ENCODE measurements around the gene U2AF2.
A peak's percentile ranks its signal among the peaks of the same experiment; 100 is the strongest.

Gene U2AF2

GRCh38 chr19:55622242-55622969 is 32.4 kb upstream of the U2AF2 start:
- DNase-seq, result no peak

GRCh38 chr19:55623130-55623529 is 31.7 kb upstream of the U2AF2 start:
- no peak for DNase-seq

- DNase-seq, result no peak
Observed at GRCh38 chr19:55623561-55623960, 31.3 kb upstream of the U2AF2 start.

- peak; percentile 87 for DNase-seq
Observed at GRCh38 chr19:55624109-55625003, 30.5 kb upstream of the U2AF2 start, which contains the start of gene ZNF784. Gene ZNF784, minus strand, starts transcription at chr19:55624566. Its CDS starts 5 bp downstream, at chr19:55624561.

GRCh38 chr19:55625004-55625326 is 29.9 kb upstream of the U2AF2 start:
- no peak for DNase-seq

- DNase-seq, result no peak
Observed at GRCh38 chr19:55626350-55626749, 28.5 kb upstream of the U2AF2 start.

- DNase-seq, result peak; percentile 81
Observed at GRCh38 chr19:55632463-55632834, 22.4 kb upstream of the U2AF2 start.

GRCh38 chr19:55633861-55634260 is 21.0 kb upstream of the U2AF2 start:
- DNase-seq, result no peak

GRCh38 chr19:55635334-55635717 is 19.5 kb upstream of the U2AF2 start:
- no peak for DNase-seq

GRCh38 chr19:55635856-55636440 is 18.9 kb upstream of the U2AF2 start:
- no peak for DNase-seq

GRCh38 chr19:55636723-55637122 is 18.1 kb upstream of the U2AF2 start:
- DNase-seq, result no peak

- DNase-seq, result no peak
Observed at GRCh38 chr19:55637534-55637933, 17.3 kb upstream of the U2AF2 start.

GRCh38 chr19:55638864-55639359 is 15.9 kb upstream of the U2AF2 start:
- DNase-seq, result no peak

GRCh38 chr19:55640043-55640576 is 14.7 kb upstream of the U2AF2 start:
- DNase-seq, result peak; percentile 59

GRCh38 chr19:55640577-55641425 is 14.0 kb upstream of the U2AF2 start, which contains the start of gene ZNF580:
Gene ZNF580, plus strand, starts transcription at chr19:55641002. Its CDS starts 1,507 bp downstream, at chr19:55642509.
- DNase-seq, result no peak

- no peak for DNase-seq
Observed at GRCh38 chr19:55641426-55642152, 13.2 kb upstream of the U2AF2 start.

GRCh38 chr19:55642153-55643002 is 12.5 kb upstream of the U2AF2 start:
- no peak for DNase-seq

- DNase-seq, result no peak
Observed at GRCh38 chr19:55643003-55643886, 11.6 kb upstream of the U2AF2 start, which contains the start of gene ZNF581. Gene ZNF581, plus strand, starts transcription at chr19:55643649. Its CDS starts 923 bp downstream, at chr19:55644572.

- no peak for DNase-seq
Observed at GRCh38 chr19:55643887-55644176, 11.0 kb upstream of the U2AF2 start.

All from NCI-H1092 (cell line).